Ishikawa (cell line): ENCODE results near the gene SCGB1D1.

Source experiments
- CEBPB ChIP-seq: IDR thresholded peaks from 2 replicates; pipeline ENCODE4 v1.6.1; 2012
- CREB1 ChIP-seq: IDR thresholded peaks from 2 replicates; pipeline ENCODE4 v1.6.1; 2012; ENCODE audit warnings: low read depth
- EP300 ChIP-seq: IDR thresholded peaks from 2 replicates; pipeline ENCODE4 v1.6.1; 2012; ENCODE audit warnings: borderline replicate concordance
- RAD21 ChIP-seq: IDR thresholded peaks from 2 replicates; pipeline ENCODE4 v1.6.1; 2012; ENCODE audit warnings: low read depth
- TAF1 ChIP-seq: IDR thresholded peaks from 2 replicates; pipeline ENCODE4 v1.6.1; 2012; ENCODE audit warnings: low read depth, mild to moderate bottlenecking
- TCF12 ChIP-seq: IDR thresholded peaks from 2 replicates; pipeline ENCODE4 v1.6.1; 2012; ENCODE audit warnings: low read depth
- TEAD4 ChIP-seq: IDR thresholded peaks from 2 replicates; pipeline ENCODE4 v1.6.1; 2012
- YY1 ChIP-seq: IDR thresholded peaks from 2 replicates; pipeline ENCODE4 v1.6.1; 2012; ENCODE audit warnings: low read depth
- ZBTB7A ChIP-seq: IDR thresholded peaks from 2 replicates; pipeline ENCODE4 v1.6.1; 2012; ENCODE audit warnings: low read depth
- TF ChIP-seq, protein P1 (sequence below): IDR thresholded peaks from 2 replicates; pipeline ENCODE4 v1.6.1; 2012; ENCODE audit warnings: low read depth, mild to moderate bottlenecking
- TF ChIP-seq, protein P2 (sequence below): IDR thresholded peaks from 2 replicates; pipeline ENCODE4 v1.6.1; 2012
- TF ChIP-seq, protein P3 (sequence below): IDR thresholded peaks from 2 replicates; pipeline ENCODE4 v1.6.1; 2012

DNA sequence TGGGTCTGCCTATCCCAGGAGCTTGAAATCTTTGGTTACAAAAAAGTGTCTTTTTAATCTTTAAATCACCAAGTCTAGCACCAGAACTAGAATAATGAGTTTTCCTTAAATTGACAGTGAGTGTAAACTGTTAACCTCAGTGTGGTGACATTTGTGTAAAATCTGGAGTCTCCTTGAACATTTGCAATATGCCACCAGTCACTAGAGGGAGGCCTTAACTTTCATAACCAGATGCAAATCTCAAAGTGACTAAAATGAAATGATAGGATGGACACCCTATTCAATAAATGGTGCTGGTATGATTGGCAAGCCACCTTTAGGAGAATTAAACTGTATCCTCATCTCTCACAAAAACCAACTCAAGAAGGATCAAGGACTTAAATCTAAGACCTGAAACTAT is 43.7 kb downstream of the SCGB1D1 start:
- TF ChIP-seq TAF1, result no peak
- TF ChIP-seq CEBPB, result no peak
- no peak for TF ChIP-seq ZBTB7A
- TF ChIP-seq YY1, result no peak
- TF ChIP-seq TCF12, result no peak
- TF ChIP-seq, protein P1, sequence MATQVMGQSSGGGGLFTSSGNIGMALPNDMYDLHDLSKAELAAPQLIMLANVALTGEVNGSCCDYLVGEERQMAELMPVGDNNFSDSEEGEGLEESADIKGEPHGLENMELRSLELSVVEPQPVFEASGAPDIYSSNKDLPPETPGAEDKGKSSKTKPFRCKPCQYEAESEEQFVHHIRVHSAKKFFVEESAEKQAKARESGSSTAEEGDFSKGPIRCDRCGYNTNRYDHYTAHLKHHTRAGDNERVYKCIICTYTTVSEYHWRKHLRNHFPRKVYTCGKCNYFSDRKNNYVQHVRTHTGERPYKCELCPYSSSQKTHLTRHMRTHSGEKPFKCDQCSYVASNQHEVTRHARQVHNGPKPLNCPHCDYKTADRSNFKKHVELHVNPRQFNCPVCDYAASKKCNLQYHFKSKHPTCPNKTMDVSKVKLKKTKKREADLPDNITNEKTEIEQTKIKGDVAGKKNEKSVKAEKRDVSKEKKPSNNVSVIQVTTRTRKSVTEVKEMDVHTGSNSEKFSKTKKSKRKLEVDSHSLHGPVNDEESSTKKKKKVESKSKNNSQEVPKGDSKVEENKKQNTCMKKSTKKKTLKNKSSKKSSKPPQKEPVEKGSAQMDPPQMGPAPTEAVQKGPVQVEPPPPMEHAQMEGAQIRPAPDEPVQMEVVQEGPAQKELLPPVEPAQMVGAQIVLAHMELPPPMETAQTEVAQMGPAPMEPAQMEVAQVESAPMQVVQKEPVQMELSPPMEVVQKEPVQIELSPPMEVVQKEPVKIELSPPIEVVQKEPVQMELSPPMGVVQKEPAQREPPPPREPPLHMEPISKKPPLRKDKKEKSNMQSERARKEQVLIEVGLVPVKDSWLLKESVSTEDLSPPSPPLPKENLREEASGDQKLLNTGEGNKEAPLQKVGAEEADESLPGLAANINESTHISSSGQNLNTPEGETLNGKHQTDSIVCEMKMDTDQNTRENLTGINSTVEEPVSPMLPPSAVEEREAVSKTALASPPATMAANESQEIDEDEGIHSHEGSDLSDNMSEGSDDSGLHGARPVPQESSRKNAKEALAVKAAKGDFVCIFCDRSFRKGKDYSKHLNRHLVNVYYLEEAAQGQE, result no peak
- TF ChIP-seq, protein P2, sequence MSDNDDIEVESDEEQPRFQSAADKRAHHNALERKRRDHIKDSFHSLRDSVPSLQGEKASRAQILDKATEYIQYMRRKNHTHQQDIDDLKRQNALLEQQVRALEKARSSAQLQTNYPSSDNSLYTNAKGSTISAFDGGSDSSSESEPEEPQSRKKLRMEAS, result no peak
- no peak for TF ChIP-seq CREB1
- no peak for TF ChIP-seq EP300
- peak; percentile 79 for TF ChIP-seq RAD21
- TF ChIP-seq, protein P3, sequence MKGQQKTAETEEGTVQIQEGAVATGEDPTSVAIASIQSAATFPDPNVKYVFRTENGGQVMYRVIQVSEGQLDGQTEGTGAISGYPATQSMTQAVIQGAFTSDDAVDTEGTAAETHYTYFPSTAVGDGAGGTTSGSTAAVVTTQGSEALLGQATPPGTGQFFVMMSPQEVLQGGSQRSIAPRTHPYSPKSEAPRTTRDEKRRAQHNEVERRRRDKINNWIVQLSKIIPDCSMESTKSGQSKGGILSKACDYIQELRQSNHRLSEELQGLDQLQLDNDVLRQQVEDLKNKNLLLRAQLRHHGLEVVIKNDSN, result no peak
- no peak for TF ChIP-seq TEAD4
